Measurements from ENCODE around the gene SURF6. TPM values are rescaled to one million over a fixed set of nuclear protein-coding genes. Genes with fewer than 3 reads are reported as not detected.

Gene SURF6
- total RNA-seq, 2 donors from 2014 or later, result 20.8 to 37.9 TPM

GRCh38 chr9:133369933-133370332 is 33.9 kb upstream of the SURF6 start:
- TF ChIP-seq CTCF (IDR thresholded peaks at IDR 0.05), result no peak
- TF ChIP-seq POLR2A (IDR thresholded peaks at IDR 0.05), result no peak
- ATAC-seq (no peak), DNase-seq (no peak)
- WGBS, 2 donors, result 69 to 73% methylated on average over 7 of the region's 7 CpGs
- peaks cover 86% of the 10 kb centered on the region for H3K4me1 ChIP-seq
- no peaks in the 10 kb centered on the region for H3K27me3 ChIP-seq
- H3K4me3 ChIP-seq, result no peak overlapping the region
- peaks cover 4 to 9% of the 10 kb centered on the region in 2 donors for H3K36me3 ChIP-seq (replicated peaks in 1 of 2; ENCODE audit: insufficient read depth in 1 of 2, low read depth in 2 of 2)
- no peaks in the 10 kb centered on the region for H3K9me3 ChIP-seq
- intact Hi-C loops (cut with DNase I), result loop anchor here (5.0 kb wide), 1 partner anchor 52 kb away; the partner anchor contains the start of gene ADAMTS13
- peak overlapping the region in 3 of 4 donors; percentile 28 to 73 (median 66) for H3K27ac ChIP-seq

GRCh38 chr9:133369422-133369821 is 33.4 kb upstream of the SURF6 start:
- Histone ChIP-seq H3K4me1 (peaks cover 85% of the 10 kb centered on the region), H3K9me3 (no peaks in the 10 kb centered on the region), H3K4me3 (no peak overlapping the region), H3K36me3 (replicated peaks in 1 of 2; ENCODE audit: insufficient read depth in 1 of 2, low read depth in 2 of 2) (peaks cover 4 to 9% of the 10 kb centered on the region in 2 donors), H3K27ac (peak overlapping the region in 3 of 4 donors; percentile 28 to 73 (median 66)), H3K27me3 (no peaks in the 10 kb centered on the region)
- DNase-seq (peak in 1 of 4 donors; percentile 33), ATAC-seq (no peak)
- WGBS, 2 donors, result 40 to 63% methylated on average over 6 of the region's 6 CpGs
- TF ChIP-seq CTCF (IDR thresholded peaks at IDR 0.05) (no peak), POLR2A (IDR thresholded peaks at IDR 0.05) (no peak)
- intact Hi-C loops (cut with DNase I), result no loop called here

- no peaks in the 10 kb centered on the region for H3K9me3 ChIP-seq
- peak; percentile 57 for ATAC-seq
- peaks cover 76% of the 10 kb centered on the region for H3K4me1 ChIP-seq
- H3K4me3 ChIP-seq, result no peak overlapping the region
- intact Hi-C loops (cut with DNase I), result no loop called here
- H3K36me3 ChIP-seq (replicated peaks in 1 of 2; ENCODE audit: insufficient read depth in 1 of 2, low read depth in 2 of 2), result peaks cover 4 to 13% of the 10 kb centered on the region in 2 donors
- peak overlapping the region; percentile 22 to 73 (median 50) for H3K27ac ChIP-seq
- no peak for TF ChIP-seq CTCF (IDR thresholded peaks at IDR 0.05)
- TF ChIP-seq POLR2A (IDR thresholded peaks at IDR 0.05), result no peak
- DNase-seq, result peak in 2 of 4 donors; percentile 37 to 71
- 11 to 23% methylated on average over 10 to 18 of the region's 18 CpGs for WGBS, 2 donors
- no peaks in the 10 kb centered on the region for H3K27me3 ChIP-seq
Observed at GRCh38 chr9:133368249-133368881, 32.4 kb upstream of the SURF6 start.

- peak overlapping the region; percentile 19 to 73 (median 50) for H3K27ac ChIP-seq
- no peak overlapping the region for H3K4me3 ChIP-seq
- DNase-seq, result no peak
- peaks cover 70% of the 10 kb centered on the region for H3K4me1 ChIP-seq
- no peak for TF ChIP-seq CTCF (IDR thresholded peaks at IDR 0.05)
- no peak for TF ChIP-seq POLR2A (IDR thresholded peaks at IDR 0.05)
- 70 to 74% methylated on average over 10 of the region's 10 CpGs for WGBS, 2 donors
- H3K36me3 ChIP-seq (replicated peaks in 1 of 2; ENCODE audit: insufficient read depth in 1 of 2, low read depth in 2 of 2), result peaks cover 4 to 17% of the 10 kb centered on the region in 2 donors
- no peaks in the 10 kb centered on the region for H3K27me3 ChIP-seq
- no peak for ATAC-seq
- intact Hi-C loops (cut with DNase I), result no loop called here
- no peaks in the 10 kb centered on the region for H3K9me3 ChIP-seq
Observed at GRCh38 chr9:133367778-133368177, 31.8 kb upstream of the SURF6 start.

- peak overlapping the region in 2 of 4 donors; percentile 66 to 73 for H3K27ac ChIP-seq
- peaks cover 4 to 21% of the 10 kb centered on the region in 2 donors for H3K36me3 ChIP-seq (replicated peaks in 1 of 2; ENCODE audit: insufficient read depth in 1 of 2, low read depth in 2 of 2)
- no peak overlapping the region for H3K4me3 ChIP-seq
- no peaks in the 10 kb centered on the region for H3K9me3 ChIP-seq
- peaks cover 65% of the 10 kb centered on the region for H3K4me1 ChIP-seq
- WGBS, 2 donors, result 80 to 92% methylated on average over 11 to 22 of the region's 22 CpGs
- TF ChIP-seq CTCF (IDR thresholded peaks at IDR 0.05) (no peak), POLR2A (IDR thresholded peaks at IDR 0.05) (no peak)
- ATAC-seq (no peak), DNase-seq (no peak)
- H3K27me3 ChIP-seq, result no peaks in the 10 kb centered on the region
- intact Hi-C loops (cut with DNase I), result no loop called here
Observed at GRCh38 chr9:133367221-133367620, 31.2 kb upstream of the SURF6 start.

Data from body of pancreas (tissue), 4 donors.